NCI-H446 (cell line): Measurements from ENCODE around the gene ARHGAP1.
"Not testable (repeated sequence)": the region's sequence is repeated elsewhere in the genome, so short reads cannot be mapped to it uniquely, and the experiment has no call there.

Experiments
- DNase-seq, 2 experiments: peaks; one replicate each; lab custom pipeline; 2025; lab: John Stamatoyannopoulos, UW

The ARHGAP1 gene

DNA sequence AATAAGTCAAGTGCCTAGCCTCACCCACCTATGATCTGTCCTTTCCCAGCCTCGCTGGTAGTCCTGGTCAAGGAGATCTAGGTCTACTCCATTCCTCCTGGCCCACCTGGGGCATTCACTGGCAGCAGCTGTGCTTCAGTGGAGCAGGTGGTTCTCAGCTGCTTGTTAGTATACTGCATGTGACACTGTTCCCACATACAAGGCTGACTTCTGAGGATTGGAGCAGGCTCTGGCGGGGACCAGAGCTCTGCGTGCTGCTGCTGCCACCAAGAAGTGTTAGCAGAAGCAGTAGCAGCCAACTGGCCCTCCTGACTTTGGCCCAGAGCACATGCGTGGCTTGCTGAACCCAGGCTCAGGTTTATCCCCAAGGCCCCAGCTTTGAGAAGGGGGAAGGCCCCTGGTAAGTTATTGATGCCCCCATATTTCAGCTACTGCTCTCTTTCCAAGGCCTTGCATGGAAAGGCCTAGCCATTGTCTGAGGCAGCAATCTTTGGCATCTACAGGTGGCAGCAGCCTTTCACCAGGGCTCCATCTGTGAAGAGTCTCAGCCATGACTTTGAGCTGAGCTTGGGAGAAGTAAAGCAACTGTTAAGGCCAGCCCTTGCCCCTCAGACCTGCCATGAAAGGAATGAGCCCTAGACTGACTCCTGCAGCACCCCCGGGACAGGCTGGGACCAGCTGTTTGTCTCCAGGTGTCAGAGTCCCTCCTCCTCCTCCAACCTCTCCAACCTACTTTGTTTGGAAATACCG is 26.5 kb downstream of the ARHGAP1 start:
- no peak for DNase-seq

DNA sequence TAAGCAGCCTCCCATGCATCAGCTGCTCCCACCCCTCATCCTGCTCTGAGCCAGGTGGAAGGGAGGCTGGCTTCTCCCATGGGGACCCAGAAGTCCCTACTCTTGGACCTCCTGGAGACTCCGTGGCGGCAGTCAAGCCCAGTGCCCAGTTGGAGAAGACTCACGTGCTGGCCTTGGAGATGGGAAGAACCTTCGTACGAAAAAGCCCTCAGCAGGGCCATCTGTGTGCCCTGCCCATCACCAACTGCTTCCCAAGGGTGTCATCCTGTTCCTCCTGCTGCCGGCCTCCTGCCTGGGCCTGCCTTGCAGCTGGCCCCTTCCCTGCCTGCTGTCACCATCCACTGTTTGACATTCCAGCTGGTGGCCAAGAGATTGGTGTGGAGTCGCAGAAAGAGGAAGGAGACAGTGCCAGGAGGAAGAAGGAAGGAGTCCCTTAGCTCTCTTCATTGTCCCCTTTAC is 28.0 kb downstream of the ARHGAP1 start:
- DNase-seq = no peak

DNA sequence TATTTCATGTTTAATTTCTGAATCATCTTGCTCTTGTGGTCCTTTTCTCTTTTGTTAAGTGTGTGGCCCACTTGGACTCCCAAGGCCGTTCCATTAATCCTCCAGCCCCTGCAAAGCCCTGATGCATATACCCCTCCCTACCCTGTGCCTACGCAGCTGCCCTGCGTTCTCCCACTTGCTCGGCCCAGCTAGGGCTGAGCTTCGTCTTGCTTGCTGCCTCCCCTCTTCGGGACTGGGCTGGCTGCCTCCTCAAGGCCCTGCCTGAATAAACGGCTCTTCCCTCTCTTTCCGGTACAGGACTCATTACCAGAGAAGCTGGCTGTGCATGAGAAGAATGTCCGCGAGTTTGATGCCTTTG is 28.5 kb downstream of the ARHGAP1 start:
- DNase-seq = no peak

DNA sequence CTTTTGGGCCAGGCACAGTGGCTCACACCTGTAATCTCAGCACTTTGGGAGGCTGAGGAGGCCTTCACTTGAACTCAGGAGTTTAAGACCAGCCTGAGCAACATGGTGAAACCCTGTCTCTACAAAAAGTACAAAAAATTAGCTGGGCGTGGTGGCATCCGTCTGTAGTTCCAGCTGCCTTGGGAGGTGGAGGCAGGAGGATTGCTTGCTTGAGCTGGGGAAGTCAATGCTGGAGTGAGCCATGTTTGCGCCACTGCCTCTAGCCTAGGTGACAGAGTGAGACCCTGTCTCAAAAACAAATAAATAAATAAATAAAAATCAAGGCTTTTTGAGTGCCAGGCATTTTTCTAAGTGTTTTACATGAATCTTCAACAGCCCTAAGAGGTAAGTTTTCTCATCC is 29.9 kb downstream of the ARHGAP1 start:
- DNase-seq = not testable (repeated sequence)

DNA sequence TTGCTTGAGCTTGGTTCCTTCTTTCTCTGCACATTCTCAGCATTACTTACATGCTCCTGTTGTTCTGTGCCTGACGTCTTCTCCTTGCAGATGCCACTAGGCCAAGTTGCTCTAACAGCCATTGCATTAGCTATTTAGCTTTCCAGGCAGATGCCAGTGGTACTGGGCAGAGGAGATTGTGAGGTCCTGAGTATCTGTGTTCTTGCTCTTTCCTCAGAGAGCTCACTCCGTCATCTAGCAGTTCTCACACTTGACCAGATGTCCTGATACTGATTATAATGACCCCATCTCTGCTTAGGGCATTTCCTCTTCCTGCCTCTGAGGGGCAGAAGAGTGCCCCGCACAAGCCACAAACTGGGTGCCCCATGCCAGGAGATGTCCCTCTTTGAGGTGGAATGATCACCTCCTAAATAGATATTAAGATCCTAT is 30.7 kb downstream of the ARHGAP1 start:
- DNase-seq = no peak

DNA sequence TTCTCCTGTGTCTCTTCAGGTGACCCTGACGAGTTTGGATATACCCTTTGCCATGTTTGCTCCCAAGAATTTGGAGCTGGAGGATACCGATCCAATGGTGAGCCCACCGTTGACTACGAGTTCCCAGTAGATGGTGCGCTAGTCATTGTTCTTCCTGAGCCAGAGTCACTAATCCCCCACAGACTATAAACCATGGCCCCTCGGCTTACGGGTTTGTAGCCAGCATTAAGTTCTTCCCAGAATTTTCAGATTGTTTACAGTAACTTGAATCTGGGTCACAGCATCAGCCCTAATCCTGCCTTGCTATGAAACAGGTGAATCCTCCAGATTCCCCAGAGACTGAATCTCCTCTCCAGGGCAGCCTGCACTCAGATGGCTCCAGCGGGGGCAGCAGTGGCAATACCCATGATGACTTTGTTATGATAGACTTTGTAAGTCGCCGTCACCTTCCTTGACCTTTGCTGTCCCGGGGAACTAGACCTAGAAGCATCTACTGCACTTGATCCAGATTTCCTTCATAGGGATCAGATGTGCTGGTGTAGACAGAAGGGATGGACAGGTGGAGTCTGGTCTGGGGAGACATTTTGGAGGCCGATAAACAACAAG is 31.8 kb downstream of the ARHGAP1 start:
- DNase-seq = no peak

DNA sequence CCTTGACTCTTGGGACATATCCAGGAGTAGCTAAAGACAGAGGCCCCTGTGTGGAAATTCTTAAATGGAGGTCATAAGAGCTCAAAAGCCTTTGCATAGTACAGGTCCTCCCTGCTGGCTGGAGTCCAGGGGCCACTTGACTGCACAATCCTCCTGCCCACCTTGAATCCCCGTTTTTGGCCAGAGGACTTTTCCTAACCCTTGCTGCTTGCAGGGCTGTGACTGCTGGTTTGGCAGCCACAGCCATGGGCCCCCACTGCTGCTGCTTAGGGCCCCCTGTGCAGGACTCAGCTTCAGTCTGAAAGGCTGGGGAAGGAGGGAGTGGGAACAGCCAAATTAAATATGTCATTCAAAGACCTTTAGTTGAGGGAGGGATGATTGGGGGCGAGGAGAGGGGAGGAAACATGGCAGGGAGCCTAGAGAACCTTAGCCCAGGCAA is 33.4 kb downstream of the ARHGAP1 start:
- DNase-seq = no peak

DNA sequence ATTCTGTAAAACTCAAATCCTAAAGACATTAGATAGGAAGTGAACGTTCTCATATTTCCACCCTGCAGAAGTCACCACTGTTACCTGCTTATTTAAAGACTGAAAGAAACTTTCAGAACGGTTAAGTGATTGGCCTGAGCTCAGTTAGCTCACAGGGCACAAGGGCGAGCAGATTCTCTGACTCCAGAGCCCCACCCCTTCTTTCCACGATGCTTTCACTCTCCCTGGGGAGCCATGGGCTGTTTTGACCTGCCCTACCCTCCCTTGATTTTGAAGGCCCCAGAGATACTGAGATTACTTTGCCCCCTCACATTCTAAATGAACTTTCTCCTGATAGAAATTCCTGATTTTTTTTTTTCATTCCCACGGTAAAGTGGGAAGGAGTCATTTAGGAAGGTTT is 33.9 kb downstream of the ARHGAP1 start:
- no peak for DNase-seq

DNA sequence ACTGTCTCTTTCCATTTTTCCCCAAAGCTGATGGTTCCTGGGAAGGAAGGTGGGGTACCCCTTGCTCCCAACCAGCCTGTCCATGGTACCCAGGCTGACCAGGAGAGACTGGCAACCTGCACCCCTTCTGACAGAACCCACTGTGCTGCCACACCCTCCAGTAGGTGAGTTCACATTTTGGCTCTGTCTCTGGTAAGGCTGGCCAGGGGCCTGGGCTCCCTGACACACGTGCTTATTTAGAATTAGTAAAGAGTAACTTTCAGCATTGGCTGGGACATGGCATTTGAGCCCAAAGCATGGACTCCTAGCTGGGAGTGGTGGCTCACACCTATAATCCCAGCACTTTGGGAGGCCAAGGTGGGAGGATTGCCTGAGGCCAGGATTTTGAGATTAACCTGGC is 35.1 kb downstream of the ARHGAP1 start:
- DNase-seq = no peak

DNA sequence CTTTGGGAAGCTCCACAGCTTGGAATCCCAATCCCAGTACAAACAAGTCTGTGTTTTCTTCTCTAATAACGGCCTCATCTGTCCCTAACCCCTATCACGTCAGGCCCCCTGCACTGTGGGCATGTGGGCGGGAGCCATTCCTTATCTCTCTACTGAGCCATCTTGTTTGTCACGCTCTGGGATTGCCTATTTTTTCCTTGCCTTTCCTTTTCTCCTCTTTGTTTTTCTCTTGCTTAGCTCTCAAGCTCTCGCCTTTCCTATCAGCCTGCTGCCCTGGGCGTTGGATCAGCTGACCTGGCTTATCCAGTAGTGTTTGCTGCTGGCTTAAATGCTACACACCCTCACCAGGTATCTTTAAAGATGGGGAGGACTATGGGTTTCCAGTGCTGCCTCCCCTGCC is 35.8 kb downstream of the ARHGAP1 start:
- DNase-seq = no peak

DNA sequence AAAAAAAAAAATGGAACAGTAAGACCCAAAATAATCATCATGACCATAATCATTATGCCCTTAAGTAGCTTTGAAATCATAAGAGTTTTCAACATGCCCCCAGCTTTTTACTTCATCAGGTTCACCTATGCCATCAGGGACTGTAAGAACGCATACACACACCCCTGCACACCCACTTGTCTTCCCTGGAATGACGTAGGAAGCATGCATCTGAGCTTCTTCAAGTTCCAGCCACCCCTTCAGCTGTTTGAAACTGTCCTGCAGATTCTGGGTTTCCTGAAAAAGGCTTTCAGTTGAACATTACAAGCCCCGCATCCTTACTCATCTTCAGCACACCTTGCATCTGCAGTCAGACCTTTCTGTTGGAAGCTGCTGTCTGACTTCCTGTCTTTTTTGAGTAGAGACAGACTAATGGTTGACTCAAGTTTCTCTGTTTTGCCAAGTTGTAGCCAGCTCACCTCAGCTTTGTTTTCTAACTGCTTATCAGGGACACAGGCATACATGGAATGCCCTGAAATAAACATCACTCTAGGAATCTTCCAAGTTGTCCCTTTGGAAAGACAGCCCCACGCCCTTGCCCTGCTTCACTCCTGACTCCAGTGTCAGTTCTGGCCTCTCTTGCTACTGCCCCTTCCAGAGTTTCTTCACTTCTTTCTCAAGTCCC is 37.0 kb downstream of the ARHGAP1 start:
- DNase-seq = no peak

DNA sequence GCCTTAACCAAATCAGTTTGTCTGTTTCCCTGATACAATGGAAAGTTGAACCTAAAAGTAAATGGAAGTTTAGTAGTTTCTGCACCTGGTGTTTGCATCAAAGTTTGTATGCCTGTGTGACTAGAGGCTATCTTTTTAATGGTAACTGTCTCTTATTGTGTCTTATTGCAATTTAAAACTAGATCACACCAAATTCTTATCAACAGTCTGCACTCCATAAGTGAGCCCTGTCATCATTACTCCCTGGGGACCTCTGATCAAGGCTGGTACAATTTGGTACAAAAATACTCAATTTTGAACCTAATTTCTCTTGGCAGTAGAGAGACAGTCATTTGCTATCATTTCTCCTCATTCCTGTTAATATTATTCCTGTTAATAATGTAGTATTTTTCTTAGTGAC is 38.1 kb downstream of the ARHGAP1 start:
- DNase-seq = no peak

DNA sequence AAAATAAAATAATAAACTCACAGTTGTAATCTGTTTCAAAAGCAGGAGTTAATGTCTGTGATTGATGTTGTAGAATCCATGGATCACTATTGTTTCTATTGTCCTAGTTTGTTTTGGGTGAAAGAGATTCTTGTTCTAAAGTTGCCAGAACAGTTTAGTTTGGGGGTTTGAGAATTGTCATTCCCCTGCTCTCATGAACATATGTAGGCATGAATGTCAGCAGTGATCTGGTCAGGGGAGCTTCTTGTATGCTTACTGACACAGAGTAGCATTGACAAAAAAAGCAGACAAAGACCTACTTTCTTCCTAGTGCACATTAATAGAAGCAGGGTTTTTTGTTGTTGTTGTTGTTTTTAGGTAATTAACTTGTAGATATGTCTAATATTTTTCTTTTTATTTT is 38.6 kb downstream of the ARHGAP1 start:
- no peak for DNase-seq

DNA sequence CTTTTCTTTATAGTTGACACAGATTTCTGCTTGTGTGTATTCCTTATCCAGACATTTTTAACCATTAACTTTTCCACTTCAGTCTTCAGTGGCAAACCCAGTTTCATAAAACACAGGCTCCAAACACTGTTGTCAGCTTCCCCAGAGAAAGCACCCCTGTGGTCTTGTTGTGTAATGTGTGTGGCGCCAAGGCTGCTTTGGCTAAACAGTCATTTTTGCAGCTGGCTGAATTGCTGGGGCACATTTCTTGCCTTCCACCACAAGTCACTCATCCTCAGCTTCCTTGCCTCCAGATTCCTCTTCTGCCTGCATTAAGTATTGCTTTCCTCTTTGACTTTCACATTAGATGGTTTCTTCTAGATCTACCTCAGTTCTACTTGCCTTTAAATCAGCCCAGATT is 40.5 kb downstream of the ARHGAP1 start:
- no peak for DNase-seq

DNA sequence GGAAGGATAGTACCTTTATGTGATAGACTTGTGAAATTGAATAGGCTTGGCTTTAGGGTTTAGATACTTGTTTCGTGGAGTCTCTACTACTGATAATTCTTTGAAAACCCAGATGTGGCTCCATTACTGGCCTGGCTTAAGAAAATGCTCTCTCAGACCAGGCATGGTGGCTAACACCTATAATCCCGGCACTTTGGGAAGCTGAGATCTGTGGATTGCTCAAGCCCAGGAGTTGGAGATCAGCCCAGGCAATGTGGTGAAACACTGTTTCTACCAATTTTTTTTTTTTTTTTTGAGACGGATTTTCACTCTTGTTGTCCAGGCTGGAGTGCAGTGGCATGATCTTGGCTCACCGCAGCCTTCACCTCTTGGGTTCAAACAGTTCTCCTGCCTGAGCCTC is 42.2 kb downstream of the ARHGAP1 start:
- no peak for DNase-seq

DNA sequence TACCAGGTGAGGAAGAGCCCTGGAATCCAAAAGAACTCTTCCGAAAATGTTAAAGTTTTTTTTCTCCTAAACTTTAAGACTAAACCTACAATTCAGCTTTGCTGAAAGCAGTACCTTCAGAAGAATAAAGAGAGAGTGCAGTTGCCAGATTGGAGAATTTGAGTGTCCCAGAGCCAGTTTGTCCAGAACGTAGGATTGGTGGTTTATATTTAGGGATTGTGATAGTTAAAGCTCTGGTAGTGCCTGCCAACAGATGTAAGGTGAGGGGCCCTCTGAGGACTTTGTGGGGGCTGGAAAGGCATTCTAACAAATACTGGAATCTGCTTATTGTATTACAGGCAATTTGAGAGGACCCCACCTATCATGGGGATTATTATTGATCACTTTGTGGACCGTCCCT is 43.2 kb downstream of the ARHGAP1 start:
- no peak for DNase-seq

DNA sequence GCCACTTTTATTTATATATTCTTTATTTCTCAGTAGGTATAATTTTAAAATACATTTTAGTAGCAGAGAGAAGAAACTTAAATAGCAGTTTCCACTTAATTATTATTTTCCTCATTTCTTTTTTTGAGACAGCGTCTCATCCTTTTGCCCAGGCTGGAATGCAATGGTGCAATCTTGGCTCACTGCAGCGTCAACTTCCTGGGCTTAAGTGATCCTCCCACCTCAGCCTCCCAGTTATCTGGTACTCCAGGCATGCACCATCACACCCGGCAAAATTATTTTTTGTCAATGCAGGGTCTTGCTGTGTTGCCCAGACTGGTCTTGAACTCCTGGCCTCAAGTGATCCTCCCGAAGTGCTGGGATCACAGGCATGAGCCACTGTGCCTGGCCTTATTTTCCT is 44.8 kb downstream of the ARHGAP1 start:
- no peak for DNase-seq

DNA sequence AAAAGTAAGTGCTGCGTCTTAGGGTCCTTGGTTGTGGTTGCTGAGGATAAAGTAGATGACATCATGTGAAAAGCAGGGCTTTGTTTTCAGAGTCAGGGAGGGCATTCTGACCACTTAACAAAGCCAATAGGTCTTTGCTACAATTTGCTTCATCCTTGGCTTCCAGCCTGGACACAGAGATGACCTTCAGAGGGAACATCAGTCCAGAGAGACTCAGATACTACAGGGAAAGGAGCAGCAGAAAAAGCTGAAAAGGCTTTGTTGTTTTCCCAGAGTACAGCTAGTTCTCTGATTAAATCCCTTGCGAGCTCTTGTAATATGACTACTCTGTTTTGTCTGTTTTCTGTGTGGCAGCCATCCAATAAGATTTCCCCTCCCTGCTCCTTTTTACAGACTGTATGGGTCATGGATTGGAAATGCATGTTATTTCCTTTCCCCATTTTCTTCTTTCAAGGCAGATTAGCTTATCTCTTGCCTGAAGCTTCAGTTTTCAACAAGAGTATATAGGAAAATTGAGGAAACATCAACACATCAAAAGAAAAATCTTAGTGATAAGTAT is 51.2 kb downstream of the ARHGAP1 start:
- DNase-seq = no peak

DNA sequence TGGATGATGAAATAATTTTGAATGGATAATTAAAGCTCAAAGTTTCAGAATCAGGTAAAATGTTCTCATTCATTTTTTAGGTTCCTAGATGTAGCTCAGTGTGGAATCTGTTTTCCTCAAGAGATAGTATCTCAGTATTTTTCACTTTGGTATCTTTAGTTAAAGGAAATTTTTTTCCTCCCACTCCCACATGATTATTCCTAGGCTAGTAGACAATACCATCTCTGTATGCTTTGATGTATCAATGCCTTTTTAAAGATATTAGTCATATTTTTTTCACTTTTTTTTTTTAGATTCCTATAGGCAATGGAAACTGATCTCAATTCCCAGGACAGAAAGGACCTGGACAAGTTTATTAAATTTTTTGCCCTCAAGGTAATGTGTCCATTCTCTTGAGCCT is 56.4 kb downstream of the ARHGAP1 start:
- no peak for DNase-seq

DNA sequence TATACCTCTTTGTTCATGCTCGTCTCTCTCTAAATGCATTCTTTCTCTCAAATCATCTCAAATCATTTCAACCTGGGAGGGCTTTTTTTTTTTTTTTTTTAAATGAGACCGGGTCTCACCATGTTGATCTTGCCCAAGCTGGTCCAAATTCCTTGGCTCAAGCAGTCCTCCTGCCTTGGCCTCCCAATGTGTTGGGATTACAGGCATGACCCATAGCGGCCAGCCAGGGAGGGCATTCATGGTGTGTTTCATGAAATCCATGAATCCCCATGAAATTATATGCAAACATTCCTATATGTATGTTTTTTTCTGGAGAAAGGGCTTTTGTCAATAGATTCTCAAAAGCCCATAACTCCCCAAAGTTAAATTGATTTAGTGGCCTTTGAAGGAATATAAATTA is 56.9 kb downstream of the ARHGAP1 start:
- no peak for DNase-seq

DNA sequence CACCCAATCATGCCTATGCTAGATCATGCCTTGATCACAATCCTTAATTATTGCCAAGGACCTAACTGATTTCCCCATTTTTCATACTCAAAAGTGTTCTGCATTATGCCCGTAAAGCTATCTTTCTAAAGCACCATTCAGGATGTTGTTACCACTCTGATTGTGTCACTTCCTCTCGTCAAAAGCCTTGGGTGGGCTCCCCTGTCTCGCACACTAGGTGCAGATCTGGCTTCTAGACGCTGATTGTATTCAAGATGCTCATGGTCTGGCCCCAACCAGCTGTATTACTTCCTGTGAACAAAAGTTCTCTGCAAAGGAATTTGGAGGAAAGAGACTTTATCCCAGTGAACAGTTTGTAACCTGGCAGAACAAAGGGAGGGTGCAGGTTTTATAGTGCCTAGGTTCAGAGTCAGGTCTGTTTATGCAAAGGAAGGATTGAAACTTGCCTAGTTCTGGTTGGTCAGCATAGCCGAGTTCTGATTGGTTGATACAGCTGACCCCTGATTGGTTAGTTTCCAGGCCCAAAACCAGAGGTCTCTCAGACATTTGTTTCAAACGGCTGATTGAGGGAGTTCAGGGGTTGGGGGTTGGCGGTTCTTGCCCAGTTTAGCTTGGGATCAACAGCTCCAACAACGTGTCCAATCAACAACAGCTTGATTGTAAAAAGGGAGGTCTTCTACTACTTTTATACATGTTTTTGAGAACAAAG is 57.6 kb downstream of the ARHGAP1 start:
- no peak for DNase-seq

DNA sequence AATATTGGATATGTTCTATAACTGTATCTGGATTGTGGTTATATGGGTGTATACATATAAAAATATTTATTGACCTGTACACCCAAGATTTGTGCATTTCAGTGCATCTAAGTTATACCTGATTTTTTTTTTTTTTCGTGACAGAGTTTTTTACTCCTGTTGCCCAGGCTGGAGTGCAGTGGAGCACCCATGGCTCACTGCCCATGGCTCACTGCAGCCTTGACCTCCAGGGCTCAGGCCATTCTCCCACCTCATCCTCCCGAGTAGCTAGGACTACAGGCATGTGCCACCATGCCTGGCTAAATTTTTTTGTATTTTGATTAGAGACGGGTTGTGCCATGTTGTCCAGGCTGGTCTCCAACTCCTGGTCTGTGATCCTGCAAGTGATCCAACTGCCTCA is 58.8 kb downstream of the ARHGAP1 start:
- no peak for DNase-seq
